ENCODE measurements around the gene MYO5B.
"Not testable (repeated sequence)": the region's sequence is repeated elsewhere in the genome, so short reads cannot be mapped to it uniquely, and the experiment has no call there.

MYO5B gene

GRCh38 chr18:49811151-49811938, 383.6 kb downstream of the MYO5B start:
- TF ChIP-seq CTCF (IDR thresholded peaks at IDR 0.05; ENCODE audit: low read depth, low read length, missing control alignments): no peak
- in situ Hi-C loops (cut with HindIII; ENCODE audit: low sequenced_read_pairs): no loop called here
- DNase-seq (ENCODE audit: low read depth): no peak
- H3K4me3 ChIP-seq (ENCODE audit: low read depth, low read length): no peak overlapping the region

- DNase-seq (ENCODE audit: low read depth); in situ Hi-C loops (cut with HindIII; ENCODE audit: low sequenced_read_pairs); H3K4me3 ChIP-seq (ENCODE audit: low read depth, low read length): not testable (repeated sequence)
Observed at GRCh38 chr18:49808553-49809191, 386.3 kb downstream of the MYO5B start.

GRCh38 chr18:49804096-49804495, 390.9 kb downstream of the MYO5B start:
- DNase-seq (ENCODE audit: low read depth): no peak
- TF ChIP-seq CTCF (IDR thresholded peaks at IDR 0.05; ENCODE audit: low read depth, low read length, missing control alignments): no peak
- H3K4me3 ChIP-seq (ENCODE audit: low read depth, low read length): no peak overlapping the region
- in situ Hi-C loops (cut with HindIII; ENCODE audit: low sequenced_read_pairs): no loop called here

GRCh38 chr18:49802623-49803022, 392.3 kb downstream of the MYO5B start:
- no peak for TF ChIP-seq CTCF (IDR thresholded peaks at IDR 0.05; ENCODE audit: low read depth, low read length, missing control alignments)
- DNase-seq (ENCODE audit: low read depth): no peak
- no peak overlapping the region for H3K4me3 ChIP-seq (ENCODE audit: low read depth, low read length)
- in situ Hi-C loops (cut with HindIII; ENCODE audit: low sequenced_read_pairs): no loop called here

- in situ Hi-C loops (cut with HindIII; ENCODE audit: low sequenced_read_pairs); DNase-seq (ENCODE audit: low read depth); H3K4me3 ChIP-seq (ENCODE audit: low read depth, low read length): not testable (repeated sequence)
Observed at GRCh38 chr18:49800491-49800890, 394.5 kb downstream of the MYO5B start.

- H3K4me3 ChIP-seq (ENCODE audit: low read depth, low read length); in situ Hi-C loops (cut with HindIII; ENCODE audit: low sequenced_read_pairs): not testable (repeated sequence)
Observed at GRCh38 chr18:49799806-49800205, 395.1 kb downstream of the MYO5B start.

GRCh38 chr18:49798001-49798400, 396.9 kb downstream of the MYO5B start:
- in situ Hi-C loops (cut with HindIII; ENCODE audit: low sequenced_read_pairs): no loop called here
- DNase-seq (ENCODE audit: low read depth): no peak
- no peak overlapping the region for H3K4me3 ChIP-seq (ENCODE audit: low read depth, low read length)
- no peak for TF ChIP-seq CTCF (IDR thresholded peaks at IDR 0.05; ENCODE audit: low read depth, low read length, missing control alignments)

More at GRCh38 chr18:49799806-49800205, 395.1 kb downstream of the MYO5B start:
- DNase-seq (ENCODE audit: low read depth): not testable (repeated sequence)
